GM23248 (cell line): ENCODE measurements around the gene BRINP1.

ENCODE experiments used
- EZH2 ChIP-seq: fragments of 200-600 bp; sonication (generic); IDR thresholded peaks from 2 replicates; pipeline ENCODE4 v1.6.1; 2018; ENCODE audit warnings: antibody characterized with exemption, mild to moderate bottlenecking; ENCODE audit not compliant: insufficient read depth, poor library complexity, severe bottlenecking
- EZH2phosphoT487 ChIP-seq: fragments of 200-600 bp; sonication (generic); IDR thresholded peaks from 2 replicates; pipeline ENCODE4 v1.6.1; 2018; ENCODE audit warnings: antibody characterized with exemption, moderate library complexity, mild to moderate bottlenecking, low read depth; ENCODE audit not compliant: insufficient read depth

GRCh38 chr9:119148855-119149254 lies 220.4 kb downstream of the BRINP1 start:
- TF ChIP-seq EZH2 = no peak
- no peak for TF ChIP-seq EZH2phosphoT487
